HTERT RPE-1 (cell line): Measurements from ENCODE around the gene SULT1A2.
"Not testable (repeated sequence)": the region's sequence is repeated elsewhere in the genome, so short reads cannot be mapped to it uniquely, and the experiment has no call there.

Experiments used
- in situ Hi-C: fragments of 300-500 bp; cut with MboI; formaldehyde crosslinking; loops from 4 replicates; pipeline ENCODE4 v1.14.3; 2020; ENCODE audit warnings: low sequenced_read_pairs

The SULT1A2 gene

GRCh38 chr16:28596840-28597691, at the start of gene SULT1A2:
TSS of gene SULT1A2 (minus strand) at chr16:28597050. CDS start at chr16:28595930, 1,120 bp downstream.
- in situ Hi-C loops, result no loop called here

GRCh38 chr16:28639959-28640358, 43.1 kb upstream of the SULT1A2 start:
- in situ Hi-C loops, result not testable (repeated sequence)

- in situ Hi-C loops, result not testable (repeated sequence)
Observed at GRCh38 chr16:28638359-28638758, 41.5 kb upstream of the SULT1A2 start.

- in situ Hi-C loops, result not testable (repeated sequence)
Observed at GRCh38 chr16:28637765-28638164, 40.9 kb upstream of the SULT1A2 start, which contains the start of gene NPIPB8. TSS of gene NPIPB8 (plus strand) at chr16:28638065. CDS start at chr16:28638361, 296 bp downstream.

GRCh38 chr16:28636093-28636823, 39.4 kb upstream of the SULT1A2 start:
- in situ Hi-C loops, result not testable (repeated sequence)

- in situ Hi-C loops, result not testable (repeated sequence)
Observed at GRCh38 chr16:28630905-28631304, 34.1 kb upstream of the SULT1A2 start.

- in situ Hi-C loops, result no loop called here
Observed at GRCh38 chr16:28623172-28623711, 26.4 kb upstream of the SULT1A2 start.

- in situ Hi-C loops, result not testable (repeated sequence)
Observed at GRCh38 chr16:28622532-28623171, 25.8 kb upstream of the SULT1A2 start.

GRCh38 chr16:28621481-28622155, 24.8 kb upstream of the SULT1A2 start:
- in situ Hi-C loops, result no loop called here

GRCh38 chr16:28620316-28620715, 23.5 kb upstream of the SULT1A2 start:
- in situ Hi-C loops, result not testable (repeated sequence)

GRCh38 chr16:28617874-28618273, 21.0 kb upstream of the SULT1A2 start:
- in situ Hi-C loops, result no loop called here

- in situ Hi-C loops, result no loop called here
Observed at GRCh38 chr16:28616636-28617035, 19.8 kb upstream of the SULT1A2 start.

- in situ Hi-C loops, result not testable (repeated sequence)
Observed at GRCh38 chr16:28616224-28616577, 19.4 kb upstream of the SULT1A2 start.

- in situ Hi-C loops, result not testable (repeated sequence)
Observed at GRCh38 chr16:28615486-28616223, 18.8 kb upstream of the SULT1A2 start.

GRCh38 chr16:28614561-28614960, 17.7 kb upstream of the SULT1A2 start:
- in situ Hi-C loops, result not testable (repeated sequence)

GRCh38 chr16:28613912-28614311, 17.1 kb upstream of the SULT1A2 start:
- in situ Hi-C loops, result not testable (repeated sequence)

GRCh38 chr16:28612359-28613280, 15.8 kb upstream of the SULT1A2 start:
- in situ Hi-C loops, result not testable (repeated sequence)

- in situ Hi-C loops, result no loop called here
Observed at GRCh38 chr16:28610595-28611191, 13.8 kb upstream of the SULT1A2 start.
